Stimulated activated CD4-positive, alpha-beta T cell treated with anti-CD3 and anti-CD28 coated beads, Interleukin-4, amount 100 ng/mL, for 48 hours (primary cell): ENCODE measurements around the gene CAMSAP3.

Experiments used
- DNase-seq, 2 donors: peaks; one replicate each; pipeline ENCODE4 v3.0.0-alpha.2; 2020; ENCODE audit warnings: low read depth in 2 of 2

CAMSAP3 gene, protein sequence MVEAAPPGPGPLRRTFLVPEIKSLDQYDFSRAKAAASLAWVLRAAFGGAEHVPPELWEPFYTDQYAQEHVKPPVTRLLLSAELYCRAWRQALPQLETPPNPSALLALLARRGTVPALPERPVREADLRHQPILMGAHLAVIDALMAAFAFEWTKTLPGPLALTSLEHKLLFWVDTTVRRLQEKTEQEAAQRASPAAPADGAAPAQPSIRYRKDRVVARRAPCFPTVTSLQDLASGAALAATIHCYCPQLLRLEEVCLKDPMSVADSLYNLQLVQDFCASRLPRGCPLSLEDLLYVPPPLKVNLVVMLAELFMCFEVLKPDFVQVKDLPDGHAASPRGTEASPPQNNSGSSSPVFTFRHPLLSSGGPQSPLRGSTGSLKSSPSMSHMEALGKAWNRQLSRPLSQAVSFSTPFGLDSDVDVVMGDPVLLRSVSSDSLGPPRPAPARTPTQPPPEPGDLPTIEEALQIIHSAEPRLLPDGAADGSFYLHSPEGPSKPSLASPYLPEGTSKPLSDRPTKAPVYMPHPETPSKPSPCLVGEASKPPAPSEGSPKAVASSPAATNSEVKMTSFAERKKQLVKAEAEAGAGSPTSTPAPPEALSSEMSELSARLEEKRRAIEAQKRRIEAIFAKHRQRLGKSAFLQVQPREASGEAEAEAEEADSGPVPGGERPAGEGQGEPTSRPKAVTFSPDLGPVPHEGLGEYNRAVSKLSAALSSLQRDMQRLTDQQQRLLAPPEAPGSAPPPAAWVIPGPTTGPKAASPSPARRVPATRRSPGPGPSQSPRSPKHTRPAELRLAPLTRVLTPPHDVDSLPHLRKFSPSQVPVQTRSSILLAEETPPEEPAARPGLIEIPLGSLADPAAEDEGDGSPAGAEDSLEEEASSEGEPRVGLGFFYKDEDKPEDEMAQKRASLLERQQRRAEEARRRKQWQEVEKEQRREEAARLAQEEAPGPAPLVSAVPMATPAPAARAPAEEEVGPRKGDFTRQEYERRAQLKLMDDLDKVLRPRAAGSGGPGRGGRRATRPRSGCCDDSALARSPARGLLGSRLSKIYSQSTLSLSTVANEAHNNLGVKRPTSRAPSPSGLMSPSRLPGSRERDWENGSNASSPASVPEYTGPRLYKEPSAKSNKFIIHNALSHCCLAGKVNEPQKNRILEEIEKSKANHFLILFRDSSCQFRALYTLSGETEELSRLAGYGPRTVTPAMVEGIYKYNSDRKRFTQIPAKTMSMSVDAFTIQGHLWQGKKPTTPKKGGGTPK

DNA sequence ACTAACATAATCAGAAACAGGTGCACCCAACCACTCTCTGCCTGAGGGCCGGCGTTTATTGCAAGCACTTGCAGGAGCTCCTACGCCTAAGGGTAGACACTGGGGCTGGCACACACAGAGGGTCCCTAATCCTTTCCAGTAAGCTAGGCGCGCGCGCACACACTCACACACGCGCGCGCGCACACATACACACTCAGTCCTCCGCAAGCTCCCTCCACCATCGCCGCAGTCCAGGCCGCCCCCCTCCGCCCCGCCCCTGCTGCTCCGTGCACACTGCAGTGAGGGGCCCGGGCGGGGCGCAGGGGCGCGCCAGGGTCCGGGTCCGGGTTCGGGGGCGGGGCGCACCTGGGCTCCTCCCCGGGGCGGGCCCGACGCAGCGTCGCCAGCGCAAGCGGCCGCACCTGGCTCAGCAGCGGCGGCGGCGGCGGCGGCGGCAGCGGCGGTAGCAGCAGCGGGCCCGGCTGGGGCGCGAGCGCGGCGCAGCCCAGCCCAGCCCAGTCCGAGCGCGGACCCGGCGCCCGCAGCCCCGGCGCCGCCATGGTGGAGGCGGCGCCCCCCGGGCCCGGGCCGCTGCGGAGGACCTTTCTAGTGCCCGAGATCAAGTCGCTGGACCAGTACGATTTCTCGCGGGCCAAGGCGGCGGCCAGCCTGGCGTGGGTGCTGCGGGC lies at the start of gene CAMSAP3:
CAMSAP3 (plus strand) TSS at position 398 of the 668 bp plus-strand sequence; CDS start at position 538, 140 bp downstream.
- DNase-seq, result peak; percentile 16 to 21

DNA sequence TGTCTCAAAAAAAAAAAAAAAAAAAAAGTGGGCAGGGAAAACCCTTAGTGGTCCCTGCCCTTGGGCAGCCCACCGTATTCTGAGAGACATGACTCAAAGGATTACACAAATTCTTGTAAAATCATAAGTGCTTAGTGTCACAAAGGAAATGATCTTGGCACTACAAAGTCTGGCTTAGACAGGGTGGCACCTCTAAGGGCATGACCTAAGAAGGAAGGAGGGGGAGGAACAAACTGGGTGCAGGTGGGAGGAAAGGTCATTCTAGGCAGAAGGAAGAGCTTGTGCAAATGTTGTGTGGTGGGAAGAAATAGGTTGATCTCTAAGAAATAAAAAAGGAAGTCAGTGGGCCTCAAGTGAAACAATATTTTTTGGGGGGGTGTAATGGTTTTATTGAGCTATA lies 49.8 kb upstream of the CAMSAP3 start:
- no peak for DNase-seq

DNA sequence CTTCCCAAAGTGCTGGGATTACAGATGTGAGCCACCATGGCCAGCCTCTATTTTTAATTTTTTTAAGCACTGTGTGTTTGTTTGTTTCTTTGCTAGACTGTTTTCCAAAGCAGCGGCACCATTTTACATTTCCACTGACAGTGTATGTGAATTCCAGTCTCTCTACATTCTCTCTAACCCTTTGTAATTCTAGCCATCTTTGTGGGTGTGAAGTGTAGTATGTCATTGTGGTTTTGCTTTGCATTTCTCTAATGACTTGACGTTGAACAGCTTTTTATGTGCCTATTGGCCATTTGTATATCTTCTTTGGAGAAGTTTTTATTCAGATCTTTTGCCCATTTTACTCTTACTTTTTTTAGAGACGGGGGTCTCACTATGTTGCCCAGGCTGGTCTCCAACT lies 48.5 kb upstream of the CAMSAP3 start:
- no peak for DNase-seq

DNA sequence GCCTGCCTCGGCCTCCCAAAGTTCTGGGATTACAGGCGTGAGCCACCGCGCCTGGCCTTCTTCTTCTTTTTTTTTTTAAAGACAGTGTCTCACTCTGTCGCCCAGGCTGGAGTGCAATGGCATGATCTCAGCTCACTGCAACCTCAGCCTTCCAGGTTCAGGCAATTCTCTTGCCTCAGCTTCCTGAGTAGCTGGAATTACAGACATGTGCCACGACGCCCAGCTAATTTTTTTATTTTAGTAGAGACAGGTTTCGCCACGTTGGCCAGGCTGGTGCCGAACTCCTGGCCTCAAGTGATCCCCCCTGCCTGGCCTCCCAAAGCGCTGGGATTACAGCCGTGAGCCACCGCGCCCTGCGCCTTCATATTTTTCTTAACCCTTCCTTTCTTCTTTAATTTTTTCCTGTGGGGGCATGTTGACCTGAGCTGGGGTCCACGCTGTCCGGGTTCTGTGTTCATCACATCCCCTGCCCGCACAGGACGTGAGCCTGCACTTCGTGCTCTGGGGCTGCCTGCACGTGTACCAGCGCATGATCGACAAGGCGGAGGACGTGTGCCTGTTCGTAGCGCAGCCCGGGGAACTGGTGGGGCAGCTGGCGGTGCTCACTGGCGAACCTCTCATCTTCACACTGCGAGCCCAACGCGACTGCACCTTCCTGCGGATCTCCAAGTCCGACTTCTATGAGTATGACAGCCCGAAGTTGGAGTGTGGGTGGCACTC lies 46.1 kb upstream of the CAMSAP3 start:
- DNase-seq, result no peak

DNA sequence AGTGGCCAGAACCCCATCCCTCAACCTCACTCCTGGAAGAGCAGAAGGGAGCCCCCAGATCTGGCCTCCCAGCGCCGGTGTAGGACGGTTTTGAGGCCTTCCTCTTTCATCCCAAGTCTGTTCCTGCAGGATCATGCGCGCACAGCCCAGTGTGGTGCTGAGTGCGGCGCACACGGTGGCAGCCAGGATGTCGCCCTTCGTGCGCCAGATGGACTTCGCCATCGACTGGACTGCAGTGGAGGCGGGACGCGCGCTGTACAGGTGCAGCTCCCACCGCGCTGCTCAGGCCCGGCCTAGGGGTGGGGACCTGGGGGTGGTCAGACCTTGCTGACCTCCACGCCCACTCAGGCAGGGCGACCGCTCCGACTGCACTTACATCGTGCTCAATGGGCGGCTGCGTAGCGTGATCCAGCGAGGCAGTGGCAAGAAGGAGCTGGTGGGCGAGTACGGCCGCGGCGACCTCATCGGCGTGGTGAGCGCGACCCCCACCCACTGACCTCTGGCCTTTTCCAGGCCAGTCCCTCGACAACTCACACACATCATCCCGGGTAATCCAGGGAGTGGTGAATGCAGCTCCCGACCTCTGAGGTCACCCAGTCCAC lies 45.4 kb upstream of the CAMSAP3 start:
- no peak for DNase-seq

DNA sequence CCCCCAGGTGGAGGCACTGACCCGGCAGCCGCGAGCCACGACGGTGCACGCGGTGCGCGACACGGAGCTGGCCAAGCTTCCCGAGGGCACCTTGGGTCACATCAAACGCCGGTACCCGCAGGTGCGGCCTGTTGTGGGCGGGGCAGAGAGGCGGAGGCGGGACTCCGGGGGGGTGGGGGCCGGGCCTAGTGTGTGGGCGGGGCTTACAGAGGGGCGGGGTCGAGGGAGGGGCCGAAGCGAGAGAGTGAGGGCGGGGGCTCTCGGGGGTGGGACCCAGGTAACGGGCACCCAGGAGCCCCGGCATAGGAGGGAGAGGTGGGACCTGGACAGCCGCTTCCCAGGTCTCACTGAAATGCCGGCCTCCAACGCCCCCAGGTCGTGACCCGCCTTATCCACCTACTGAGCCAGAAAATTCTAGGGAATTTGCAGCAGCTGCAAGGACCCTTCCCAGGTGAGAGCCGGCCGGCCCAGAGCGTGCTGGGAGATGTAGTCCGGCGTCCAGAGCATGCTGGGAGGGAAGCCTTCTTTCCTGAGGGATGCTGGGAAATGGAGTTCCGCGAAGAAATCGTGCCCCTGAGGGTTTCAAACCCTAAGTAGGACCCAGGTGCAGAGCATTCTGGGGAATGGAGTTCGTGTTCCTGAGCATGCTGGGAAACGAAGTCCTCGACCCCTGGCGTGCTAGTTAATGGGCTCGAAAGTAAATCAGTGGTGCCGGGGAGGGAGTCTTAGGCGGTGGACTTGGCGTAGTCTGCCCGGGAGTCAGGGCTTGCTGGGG lies 44.5 kb upstream of the CAMSAP3 start:
- DNase-seq, result peak in 1 of 2 donors; percentile 35

DNA sequence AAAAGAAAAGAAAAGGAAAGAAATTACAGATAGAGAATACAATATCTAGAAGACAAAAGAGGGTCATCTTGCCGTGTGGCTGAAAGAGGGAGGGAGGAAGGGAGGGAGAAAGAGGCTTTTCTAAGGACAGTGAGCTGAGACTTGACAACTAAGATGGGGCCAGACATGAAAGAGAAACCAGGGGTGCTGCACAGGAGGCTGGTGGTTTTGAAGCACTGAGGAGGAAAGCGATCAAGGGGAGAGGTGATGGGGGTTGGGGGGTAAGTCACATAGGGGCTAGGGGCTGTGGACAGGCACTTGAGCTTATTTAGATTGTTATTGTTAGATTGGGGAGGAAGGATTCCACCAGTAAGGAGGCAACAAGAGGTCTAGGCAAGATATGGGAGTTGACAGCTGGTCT lies 42.9 kb upstream of the CAMSAP3 start:
- no peak for DNase-seq

DNA sequence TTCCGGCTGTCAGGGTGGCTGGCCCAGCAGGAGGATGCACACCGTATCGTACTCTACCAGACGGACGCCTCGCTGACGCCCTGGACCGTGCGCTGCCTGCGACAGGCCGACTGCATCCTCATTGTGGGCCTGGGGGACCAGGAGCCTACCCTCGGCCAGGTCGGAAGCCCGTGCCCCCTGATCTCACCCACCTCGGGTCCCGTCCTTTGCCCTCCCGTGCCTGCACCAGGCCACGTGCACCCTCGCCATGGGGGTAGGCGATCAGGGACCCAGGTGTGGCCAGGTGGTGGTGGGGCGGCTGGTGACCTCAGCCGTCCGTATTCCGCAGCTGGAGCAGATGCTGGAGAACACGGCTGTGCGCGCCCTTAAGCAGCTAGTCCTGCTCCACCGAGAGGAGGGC lies 41.1 kb upstream of the CAMSAP3 start:
- DNase-seq, result no peak

DNA sequence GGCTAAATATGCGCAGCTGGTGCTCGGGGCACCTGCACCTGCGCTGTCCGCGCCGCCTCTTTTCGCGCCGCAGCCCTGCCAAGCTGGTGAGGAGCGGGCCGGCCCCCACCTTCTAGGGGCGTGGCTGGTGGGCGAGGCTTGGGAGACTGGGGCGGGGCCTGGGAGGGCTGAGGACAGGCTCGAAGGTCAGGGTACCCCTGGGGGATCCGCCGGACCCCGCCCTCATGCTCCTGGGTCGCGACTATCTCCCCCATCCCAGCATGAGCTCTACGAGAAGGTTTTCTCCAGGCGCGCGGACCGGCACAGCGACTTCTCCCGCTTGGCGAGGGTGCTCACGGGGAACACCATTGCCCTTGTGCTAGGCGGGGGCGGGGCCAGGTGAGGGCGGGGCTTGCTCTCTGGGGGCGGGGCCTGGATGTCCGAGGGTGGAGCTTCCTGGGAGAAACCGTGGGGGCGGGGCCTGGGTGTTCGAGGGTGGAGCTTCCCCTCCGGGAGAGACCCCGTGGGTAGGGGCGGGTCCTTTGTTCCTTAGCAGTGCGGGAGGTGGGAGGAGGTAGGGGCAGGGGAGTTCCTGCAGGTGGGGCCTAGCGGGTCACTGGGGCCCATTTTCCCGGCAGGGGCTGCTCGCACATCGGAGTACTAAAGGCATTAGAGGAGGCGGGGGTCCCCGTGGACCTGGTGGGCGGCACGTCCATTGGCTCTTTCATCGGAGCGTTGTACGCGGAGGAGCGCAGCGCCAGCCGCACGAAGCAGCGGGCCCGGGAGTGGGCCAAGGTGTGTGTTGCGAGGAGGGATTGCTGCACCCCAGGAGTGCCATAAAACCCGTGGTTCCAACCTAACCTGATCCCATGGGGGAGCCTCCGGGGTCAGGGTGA lies 40.4 kb upstream of the CAMSAP3 start:
- DNase-seq, result peak; percentile 21 to 53

DNA sequence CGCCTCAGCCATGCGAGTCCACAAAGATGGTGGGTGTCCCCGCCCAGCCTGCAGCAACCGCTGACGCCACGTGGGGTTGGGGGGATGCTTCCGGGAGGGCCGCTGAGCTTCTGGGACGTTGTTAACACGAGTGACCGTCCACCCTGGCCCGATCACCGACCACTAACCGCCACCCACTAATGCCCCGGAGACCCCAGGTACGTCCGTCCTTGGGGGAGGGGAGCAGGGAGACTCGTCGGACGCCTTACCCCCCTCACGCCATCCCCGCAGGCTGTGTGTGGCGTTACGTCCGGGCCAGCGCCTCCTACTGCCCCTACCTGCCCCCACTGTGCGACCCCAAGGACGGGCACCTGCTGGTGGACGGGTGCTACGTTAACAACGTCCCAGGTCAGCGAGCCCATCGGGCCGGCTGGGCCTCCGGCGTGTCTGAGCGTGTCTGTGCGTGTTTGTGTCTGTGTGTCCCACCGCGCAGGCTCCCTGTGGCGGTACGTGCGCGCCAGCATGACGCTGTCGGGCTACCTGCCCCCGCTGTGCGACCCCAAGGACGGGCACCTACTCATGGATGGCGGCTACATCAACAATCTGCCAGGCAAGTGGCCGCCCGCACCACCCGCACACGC lies 38.9 kb upstream of the CAMSAP3 start:
- DNase-seq, result no peak

DNA sequence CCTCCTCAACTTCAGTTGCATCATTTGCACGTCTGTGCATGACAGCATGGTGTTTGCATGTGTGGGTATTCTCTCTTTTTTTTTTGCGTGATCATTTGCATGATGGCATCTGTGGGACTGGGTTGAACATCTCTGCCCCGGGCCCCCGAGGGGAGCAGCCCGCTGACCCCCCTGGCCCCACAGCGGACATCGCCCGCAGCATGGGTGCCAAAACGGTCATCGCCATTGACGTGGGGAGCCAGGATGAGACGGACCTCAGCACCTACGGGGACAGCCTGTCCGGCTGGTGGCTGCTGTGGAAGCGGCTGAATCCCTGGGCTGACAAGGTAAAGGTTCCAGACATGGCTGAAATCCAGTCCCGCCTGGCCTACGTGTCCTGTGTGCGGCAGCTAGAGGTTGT lies 37.0 kb upstream of the CAMSAP3 start:
- no peak for DNase-seq

DNA sequence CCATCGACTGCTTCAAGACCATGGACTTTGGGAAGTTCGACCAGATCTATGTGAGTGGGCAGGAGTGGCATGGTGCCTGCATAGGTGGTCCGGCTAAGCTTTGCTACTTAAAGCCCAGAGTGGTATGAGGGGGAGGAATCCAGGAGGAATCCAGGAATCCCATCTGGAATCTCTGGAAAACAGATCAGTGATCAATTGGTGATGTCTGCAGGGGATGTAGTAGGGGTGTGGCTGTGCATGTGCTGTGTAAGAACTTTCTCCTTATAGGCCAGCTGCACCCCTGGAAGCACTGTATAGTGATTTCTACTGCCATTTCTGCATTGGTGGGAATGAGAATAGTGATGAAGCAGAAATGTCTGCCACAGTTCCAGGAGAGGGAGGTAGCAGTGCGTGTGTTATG lies 36.6 kb upstream of the CAMSAP3 start:
- no peak for DNase-seq

DNA sequence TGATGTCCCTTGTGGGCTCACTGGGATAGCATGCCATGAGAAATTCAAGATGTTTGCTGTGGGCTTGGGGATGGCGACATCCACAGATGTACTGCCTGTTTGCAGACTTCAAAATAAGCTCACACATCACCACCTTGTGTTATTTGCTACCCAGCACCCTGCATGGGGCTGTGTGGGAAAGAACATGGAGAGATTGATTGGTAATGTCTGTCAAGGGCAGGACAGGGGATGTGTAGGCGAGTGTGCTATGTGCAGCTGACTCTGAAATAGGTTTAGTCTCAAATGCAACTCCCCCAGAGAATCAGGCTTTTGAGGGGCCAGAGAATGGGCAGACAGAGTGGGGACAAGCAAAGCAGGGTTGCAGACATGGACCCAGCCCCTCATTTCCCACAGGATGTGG lies 35.4 kb upstream of the CAMSAP3 start:
- DNase-seq, result no peak

DNA sequence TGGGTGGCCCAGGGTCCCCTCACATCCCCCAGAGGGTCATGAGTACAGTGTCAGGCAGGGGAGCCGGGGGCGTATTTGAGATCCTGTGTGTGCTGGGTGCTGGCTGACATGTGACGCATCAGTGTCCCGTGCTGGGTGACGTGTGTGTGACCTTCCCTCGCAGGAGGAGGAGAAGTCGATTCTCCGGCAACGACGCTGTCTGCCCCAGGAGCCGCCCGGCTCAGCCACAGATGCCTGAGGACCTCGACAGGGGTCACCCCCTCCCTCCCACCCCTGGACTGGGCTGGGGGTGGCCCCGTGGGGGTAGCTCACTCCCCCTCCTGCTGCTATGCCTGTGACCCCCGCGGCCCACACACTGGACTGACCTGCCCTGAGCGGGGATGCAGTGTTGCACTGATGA lies 34.3 kb upstream of the CAMSAP3 start:
- no peak for DNase-seq

DNA sequence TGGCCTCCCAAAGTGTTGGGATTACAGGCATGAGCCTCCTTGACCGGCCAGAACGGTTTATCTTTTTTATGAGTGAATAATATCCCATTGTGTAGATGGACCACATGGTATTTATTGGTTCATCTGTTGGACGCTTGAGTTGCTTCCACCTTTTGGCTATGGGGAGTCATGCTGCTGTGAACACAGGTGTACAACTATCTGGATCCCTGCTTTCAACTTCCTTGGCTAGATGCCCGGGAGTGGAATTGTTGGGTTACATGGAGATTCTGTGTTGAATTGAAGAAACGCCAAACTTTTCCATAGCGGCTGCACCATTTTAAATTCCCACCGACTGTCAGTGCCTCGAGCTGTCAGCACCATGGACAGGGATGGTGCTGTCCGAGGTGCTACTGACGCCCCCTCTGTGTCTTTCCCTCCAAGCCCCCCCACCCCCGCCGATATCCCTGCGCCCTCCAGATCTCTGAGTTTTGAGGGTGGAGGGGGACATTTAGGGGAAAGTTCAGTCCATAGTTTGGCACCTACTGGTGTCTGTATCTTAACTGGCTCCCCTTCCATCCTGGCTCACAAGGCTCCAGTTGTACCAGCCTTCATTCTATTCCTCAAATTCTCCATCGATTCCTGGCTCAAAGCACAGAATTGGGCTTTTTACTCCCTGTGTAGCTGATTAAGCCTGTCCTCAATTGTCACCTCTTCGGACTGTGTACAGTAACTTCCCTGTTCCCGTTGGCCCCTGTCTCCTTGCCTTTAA lies 32.8 kb upstream of the CAMSAP3 start:
- DNase-seq, result no peak

DNA sequence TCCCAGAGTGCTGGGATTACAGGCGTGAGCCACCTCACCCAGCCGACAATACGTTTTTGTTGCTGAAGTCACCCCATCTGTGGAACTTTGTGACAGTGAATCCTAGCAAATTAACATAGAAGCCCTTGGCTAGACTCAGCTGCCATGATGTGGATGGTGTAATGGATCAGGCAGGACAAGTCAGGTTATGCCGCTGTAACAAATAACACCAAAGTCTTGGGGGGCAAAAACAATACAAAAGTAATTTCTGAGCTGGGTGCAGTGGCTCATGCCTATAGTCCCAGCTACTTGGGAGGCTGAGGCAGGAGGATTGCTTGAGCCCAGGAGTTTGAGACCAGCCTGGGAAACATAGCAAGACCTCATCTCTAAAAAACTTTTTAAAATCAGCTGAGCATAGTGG lies 30.8 kb upstream of the CAMSAP3 start:
- DNase-seq, result no peak

DNA sequence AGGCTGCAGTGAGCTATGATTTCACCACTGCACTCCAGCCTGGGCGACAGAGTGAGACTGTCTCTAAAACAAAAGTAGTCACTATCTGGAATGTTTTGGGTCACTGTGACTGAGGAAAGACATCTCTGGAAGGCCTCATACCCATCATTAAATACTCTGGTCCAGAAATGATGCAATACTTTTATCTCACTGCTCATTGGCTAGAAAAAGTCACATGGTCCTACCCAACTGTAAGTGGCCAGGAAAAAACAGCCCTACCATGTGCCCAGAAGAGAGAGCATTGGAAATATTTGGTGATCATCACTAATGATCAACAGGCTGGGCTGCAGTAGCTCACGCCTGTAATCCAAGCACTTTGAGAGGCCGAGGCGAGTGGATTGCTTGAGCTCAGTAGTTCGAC lies 30.3 kb upstream of the CAMSAP3 start:
- DNase-seq, result no peak

DNA sequence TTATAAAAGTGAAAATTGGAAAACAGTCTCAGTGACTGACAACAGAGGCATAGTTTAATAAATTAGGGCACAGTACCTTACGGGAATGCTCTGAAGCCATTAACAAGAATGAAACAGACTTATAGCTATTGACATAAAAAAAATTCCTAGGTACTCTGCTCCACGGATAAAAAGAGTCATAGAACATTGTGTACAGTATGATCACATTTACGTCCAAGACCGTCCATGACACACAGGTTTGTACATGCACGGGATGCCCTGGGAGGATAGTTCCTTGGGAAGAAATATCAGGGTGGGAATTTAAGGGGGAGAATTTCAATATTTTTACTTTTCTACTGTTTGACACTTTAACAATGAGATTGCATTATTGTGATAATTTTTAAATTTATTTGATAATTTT lies 24.9 kb upstream of the CAMSAP3 start:
- no peak for DNase-seq
